Neural progenitor cell (in vitro differentiated cells): ENCODE measurements around the gene TLR7. TPM values are rescaled to one million over a fixed set of nuclear protein-coding genes. Genes with fewer than 3 reads are reported as not detected.

Experiments used
- DNase-seq: peaks from one replicate; pipeline ENCODE4 v3.0.0-alpha.2; 2016; ENCODE audit warnings: low spot score
- H2AFZ ChIP-seq: fragments of 200-600 bp; sonication (generic); replicated peaks from 2 replicates; pipeline ENCODE4 v1.6.1; 2016; ENCODE audit warnings: antibody characterized with exemption
- H3F3A ChIP-seq: fragments of 200-600 bp; sonication (generic); 2 replicates; pipeline ENCODE4 v1.6.1; 2016; ENCODE audit warnings: antibody characterized with exemption, low read depth
- H3K27ac ChIP-seq: fragments of 200-600 bp; sonication (generic); 2 replicates; pipeline ENCODE4 v1.5.1; 2016; ENCODE audit warnings: mild to moderate bottlenecking
- H3K27me3 ChIP-seq: fragments of 200-600 bp; sonication (generic); 2 replicates; pipeline ENCODE4 v1.6.1; 2016; ENCODE audit warnings: mild to moderate bottlenecking, moderate library complexity
- H3K36me3 ChIP-seq: fragments of 200-600 bp; sonication (generic); 2 replicates; pipeline ENCODE4 v1.5.1; 2016
- H3K4me1 ChIP-seq: fragments of 200-600 bp; sonication (generic); 2 replicates; pipeline ENCODE4 v1.6.1; 2016; ENCODE audit warnings: mixed run types
- H3K4me2 ChIP-seq: fragments of 200-600 bp; sonication (generic); 2 replicates; pipeline ENCODE4 v1.6.1; 2016
- H3K4me3 ChIP-seq: fragments of 200-600 bp; sonication (generic); 2 replicates; pipeline ENCODE4 v1.5.1; 2016
- H3K79me2 ChIP-seq: fragments of 200-600 bp; sonication (generic); 2 replicates; pipeline ENCODE4 v1.6.1; 2016; ENCODE audit warnings: low read depth
- H3K9ac ChIP-seq: fragments of 200-600 bp; sonication (generic); 2 replicates; pipeline ENCODE4 v1.6.1; 2016
- H3K9me3 ChIP-seq: fragments of 200-600 bp; sonication (generic); 2 replicates; pipeline ENCODE4 v1.5.1; 2016; ENCODE audit warnings: low read depth
- H4K20me1 ChIP-seq: fragments of 200-600 bp; sonication (generic); 2 replicates; pipeline ENCODE4 v1.6.1; 2016; ENCODE audit warnings: low read depth
- H3K27ac Mint-ChIP-seq: 3 replicates; pipeline ENCODE4 v1.8.0; 2021; ENCODE audit warnings: mixed read lengths
- H3K27me3 Mint-ChIP-seq: 2 replicates; pipeline ENCODE4 v1.8.0; 2022; ENCODE audit warnings: low read depth, mild to moderate bottlenecking, inconsistent platforms, moderate library complexity, mixed read lengths; ENCODE audit not compliant: insufficient read depth
- H3K36me3 Mint-ChIP-seq: 3 replicates; pipeline ENCODE4 v1.8.0; 2021; ENCODE audit warnings: mixed read lengths
- H3K4me1 Mint-ChIP-seq: 3 replicates; pipeline ENCODE4 v1.8.0; 2021; ENCODE audit warnings: mixed read lengths
- H3K4me3 Mint-ChIP-seq: 3 replicates; pipeline ENCODE4 v1.8.0; 2021; ENCODE audit warnings: mild to moderate bottlenecking, moderate library complexity, mixed read lengths
- H3K9me3 Mint-ChIP-seq: 3 replicates; pipeline ENCODE4 v1.8.0; 2020; ENCODE audit warnings: mixed read lengths
- CTCF ChIP-seq: fragments of 200-600 bp; sonication (generic); IDR thresholded peaks from 2 replicates; pipeline ENCODE4 v1.5.1; 2017; ENCODE audit warnings: antibody characterized with exemption, mild to moderate bottlenecking
- EZH2 ChIP-seq: fragments of 200-600 bp; sonication (generic); IDR thresholded peaks from 2 replicates; pipeline ENCODE4 v1.6.1; 2017; ENCODE audit warnings: antibody characterized with exemption, mild to moderate bottlenecking, moderate library complexity
- EZH2phosphoT487 ChIP-seq: fragments of 200-600 bp; sonication (generic); IDR thresholded peaks from 2 replicates; pipeline ENCODE4 v1.6.1; 2017; ENCODE audit warnings: antibody characterized with exemption
- total RNA-seq: library from RNA; depleted of rRNA; stranded (reverse); fragments of >200 nt; gene quantifications from 2 replicates; pipeline ENCODE4 v1.2.3, GENCODE V29; 2015; ENCODE audit warnings: low replicate concordance

TLR7 gene
- total RNA-seq, 1 donor from 2014 or later: not detected

DNA sequence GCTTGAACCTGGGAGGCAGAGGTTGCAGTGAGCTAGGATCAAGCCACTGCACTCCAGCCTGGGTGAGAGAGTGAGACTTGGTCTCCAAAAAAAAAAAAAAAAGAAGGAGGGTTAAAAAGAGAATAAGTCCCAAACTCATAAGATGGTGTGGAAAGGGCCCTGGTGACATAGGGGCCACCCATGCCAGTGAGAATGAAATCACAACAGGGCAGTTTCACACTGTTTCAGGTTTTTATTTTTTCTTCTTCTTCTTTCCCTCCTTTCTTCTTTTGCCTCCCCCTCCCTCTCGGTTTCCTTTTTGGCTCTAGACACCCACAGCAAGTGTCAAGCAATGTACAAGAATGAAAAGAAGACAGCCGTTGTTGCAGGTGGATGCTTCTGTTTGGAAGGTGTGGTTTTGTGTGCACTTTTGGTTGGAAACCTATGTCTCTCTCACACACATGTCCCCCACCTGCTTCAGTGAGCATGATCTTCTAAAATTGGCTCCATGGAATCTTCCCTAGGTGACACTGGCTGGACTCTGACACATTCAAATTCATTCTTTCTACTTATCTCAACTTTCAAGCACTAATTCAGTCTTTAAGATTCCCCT is 25.1 kb downstream of the TLR7 start:
- Histone ChIP-seq H3K79me2 (no peaks in the 10 kb centered on the region), H4K20me1 (no peaks in the 10 kb centered on the region), H3K9ac (no peak overlapping the region), H2AFZ (no peak overlapping the region), H3K4me1 (no peaks in the 10 kb centered on the region), H3K27ac (no peak overlapping the region), H3K4me2 (no peak overlapping the region), H3K9me3 (no peaks in the 10 kb centered on the region), H3F3A (no peaks in the 10 kb centered on the region), H3K4me3 (no peak overlapping the region), H3K27me3 (no peaks in the 10 kb centered on the region), H3K36me3 (no peaks in the 10 kb centered on the region)
- no peaks in the 10 kb centered on the region for H3K36me3 Mint-ChIP-seq
- H3K4me1 Mint-ChIP-seq: no peaks in the 10 kb centered on the region
- TF ChIP-seq EZH2phosphoT487: no peak
- no peak for TF ChIP-seq CTCF
- no peak for TF ChIP-seq EZH2
- no peaks in the 10 kb centered on the region for H3K9me3 Mint-ChIP-seq
- DNase-seq: no peak
- no peak overlapping the region for H3K4me3 Mint-ChIP-seq
- H3K27ac Mint-ChIP-seq: no peak overlapping the region
- peaks cover 5% of the 10 kb centered on the region for H3K27me3 Mint-ChIP-seq

GRCh38 chrX:12892716-12893115 is 25.8 kb downstream of the TLR7 start:
- Histone ChIP-seq H3K9ac (no peak overlapping the region), H3F3A (no peaks in the 10 kb centered on the region), H3K9me3 (no peaks in the 10 kb centered on the region), H3K4me1 (no peaks in the 10 kb centered on the region), H3K27ac (no peak overlapping the region), H2AFZ (no peak overlapping the region), H3K36me3 (no peaks in the 10 kb centered on the region), H3K4me3 (no peak overlapping the region), H4K20me1 (no peaks in the 10 kb centered on the region), H3K27me3 (no peaks in the 10 kb centered on the region), H3K4me2 (no peak overlapping the region), H3K79me2 (no peaks in the 10 kb centered on the region)
- Mint-ChIP-seq H3K36me3 (no peaks in the 10 kb centered on the region), H3K27ac (no peak overlapping the region), H3K4me1 (no peaks in the 10 kb centered on the region), H3K27me3 (peaks cover 5% of the 10 kb centered on the region), H3K4me3 (no peak overlapping the region), H3K9me3 (no peaks in the 10 kb centered on the region)
- DNase-seq: no peak
- no peak for TF ChIP-seq EZH2
- TF ChIP-seq EZH2phosphoT487: no peak
- TF ChIP-seq CTCF: no peak

- Histone ChIP-seq H2AFZ (no peak overlapping the region), H3K9ac (no peak overlapping the region), H3K27me3 (no peaks in the 10 kb centered on the region), H3K27ac (no peak overlapping the region), H3K79me2 (no peaks in the 10 kb centered on the region), H3K4me2 (no peak overlapping the region), H4K20me1 (no peaks in the 10 kb centered on the region), H3F3A (no peaks in the 10 kb centered on the region), H3K36me3 (no peaks in the 10 kb centered on the region), H3K4me1 (no peaks in the 10 kb centered on the region), H3K4me3 (no peak overlapping the region), H3K9me3 (no peaks in the 10 kb centered on the region)
- DNase-seq: peak; percentile 26
- TF ChIP-seq CTCF (peak; percentile 55), EZH2 (no peak)
- H3K27ac Mint-ChIP-seq: no peak overlapping the region
- H3K27me3 Mint-ChIP-seq: peaks cover 5% of the 10 kb centered on the region
- no peaks in the 10 kb centered on the region for H3K36me3 Mint-ChIP-seq
- H3K4me3 Mint-ChIP-seq: no peak overlapping the region
- H3K9me3 Mint-ChIP-seq: no peaks in the 10 kb centered on the region
- H3K4me1 Mint-ChIP-seq: no peaks in the 10 kb centered on the region
Observed at GRCh38 chrX:12894074-12895030, 27.5 kb downstream of the TLR7 start.
